HepG2 (cell line): ENCODE measurements around the gene CEP63.

Experiments
- ATM ChIP-seq: fragments of 450-650 bp; IDR thresholded peaks from 2 replicates; pipeline ENCODE4 v1.7.1; 2017; ENCODE audit warnings: mild to moderate bottlenecking, borderline replicate concordance
- BRD4 ChIP-seq: sonication (generic); formaldehyde crosslinking; IDR thresholded peaks from 2 replicates; pipeline ENCODE4 v1.4.0; 2020; ENCODE audit warnings: missing genetic modification reagents
- CHD2 ChIP-seq: IDR thresholded peaks from 2 replicates; pipeline ENCODE4 v1.6.1; 2011; ENCODE audit warnings: low read depth, low read length, improper control_type of control experiment
- EP300 ChIP-seq, 3 experiments: sonication (generic) in 1 of 3; formaldehyde crosslinking in 1 of 3; IDR thresholded peaks; 2 replicates each; pipeline versions ENCODE4 v1.5.1 to v1.6.1; 2011 to 2020; ENCODE audit warnings: low read depth in 2 of 3, low read length in 2 of 3, borderline replicate concordance in 1 of 3, improper control_type of control experiment in 1 of 3, mild to moderate bottlenecking in 1 of 3, missing genetic modification reagents in 1 of 3, moderate library complexity in 1 of 3
- FOXJ3 ChIP-seq: sonication (generic); formaldehyde crosslinking; IDR thresholded peaks from 2 replicates; pipeline ENCODE4 v1.4.0; 2020; ENCODE audit warnings: missing genetic modification reagents, mild to moderate bottlenecking, borderline replicate concordance
- GABPA ChIP-seq, 2 experiments: IDR thresholded peaks; 2 replicates each; pipeline ENCODE4 v1.6.1; 2011 to 2016; ENCODE audit warnings: low read depth in 2 of 2, low read length in 1 of 2, missing biosample characterization in 1 of 2, missing genetic modification characterization in 1 of 2
- GABPB1 ChIP-seq: IDR thresholded peaks from 2 replicates; pipeline ENCODE4 v1.6.1; 2016; ENCODE audit warnings: mild to moderate bottlenecking, missing genetic modification reagents, moderate library complexity, missing compliant biosample characterization
- POLR2A ChIP-seq, 2 experiments: IDR thresholded peaks; 2 replicates each; pipeline ENCODE4 v1.6.1; 2011; ENCODE audit warnings: low read depth in 2 of 2, low read length in 2 of 2, mild to moderate bottlenecking in 1 of 2, moderate library complexity in 1 of 2; ENCODE audit not compliant: insufficient read depth in 1 of 2
- TAF1 ChIP-seq: sonication (generic); formaldehyde crosslinking; IDR thresholded peaks from 2 replicates; pipeline ENCODE4 v1.4.0; 2020; ENCODE audit warnings: missing genetic modification reagents

- TF ChIP-seq TAF1 (CRISPR knock-in tag) (no peak), POLR2A (IDR thresholded peaks at IDR 0.05; ENCODE audit: insufficient read depth in 1 of 2, low read depth in 2 of 2, low read length in 2 of 2) (no peak), GABPA (IDR thresholded peaks at IDR 0.05; ENCODE audit: low read depth, low read length) (no peak), GABPA (CRISPR knock-in tag; IDR thresholded peaks at IDR 0.05; ENCODE audit: low read depth) (no peak), BRD4 (no peak), GABPB1 (CRISPR knock-in tag) (no peak), FOXJ3 (no peak), EP300 (IDR thresholded peaks at IDR 0.05; ENCODE audit: low read depth in 2 of 2, low read length in 2 of 2) (no peak), EP300 (CRISPR knock-in tag; IDR thresholded peaks at IDR 0.05; ENCODE audit: borderline replicate concordance) (no peak), ATM (no peak), CHD2 (no peak)
Observed at GRCh38 chr3:134473868-134474546, 11.8 kb upstream of the CEP63 start.
